NCI-H1048 (cell line): Measurements from ENCODE around the gene MEMO1.
"Not testable (repeated sequence)": the region's sequence is repeated elsewhere in the genome, so short reads cannot be mapped to it uniquely, and the experiment has no call there.

Experiments
- DNase-seq: peaks from one replicate; lab custom pipeline; 2025; lab: John Stamatoyannopoulos, UW

The MEMO1 gene

DNA sequence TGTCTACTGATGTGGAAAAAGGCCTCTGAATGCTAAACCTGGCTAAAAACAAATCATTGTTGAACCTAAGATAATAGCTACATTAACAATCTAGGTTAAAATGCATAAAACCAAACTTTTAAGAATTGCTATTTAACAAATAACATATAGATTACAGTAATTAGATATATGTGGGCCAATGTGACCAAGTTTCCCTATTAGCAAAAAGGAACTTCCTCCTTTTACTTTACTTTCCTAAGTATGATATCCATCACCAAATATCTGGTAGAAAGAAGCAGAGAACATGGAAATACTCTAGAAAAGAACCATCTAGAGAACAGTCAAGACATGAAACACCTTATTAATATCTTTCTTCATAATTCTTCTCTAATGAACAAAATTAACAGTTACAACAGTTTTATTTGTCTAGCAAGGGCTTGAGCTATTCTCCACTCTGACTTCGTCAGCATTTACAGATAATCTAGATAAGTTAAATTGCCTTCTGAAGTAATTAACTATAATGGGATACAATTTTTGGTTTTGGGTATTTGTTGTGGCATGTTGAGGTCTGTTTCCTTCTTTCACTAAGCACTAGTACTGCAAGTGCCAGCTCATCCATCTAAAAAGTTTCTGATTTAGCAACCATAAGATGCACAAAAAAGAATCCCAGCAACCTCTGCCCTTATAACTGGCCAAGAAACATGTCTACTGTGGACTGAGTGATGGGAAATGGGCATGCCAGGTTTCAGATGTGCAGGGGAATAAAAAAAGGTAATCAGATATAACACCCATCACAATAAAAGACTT, 53.3 kb downstream of the MEMO1 start:
- no peak for DNase-seq

DNA sequence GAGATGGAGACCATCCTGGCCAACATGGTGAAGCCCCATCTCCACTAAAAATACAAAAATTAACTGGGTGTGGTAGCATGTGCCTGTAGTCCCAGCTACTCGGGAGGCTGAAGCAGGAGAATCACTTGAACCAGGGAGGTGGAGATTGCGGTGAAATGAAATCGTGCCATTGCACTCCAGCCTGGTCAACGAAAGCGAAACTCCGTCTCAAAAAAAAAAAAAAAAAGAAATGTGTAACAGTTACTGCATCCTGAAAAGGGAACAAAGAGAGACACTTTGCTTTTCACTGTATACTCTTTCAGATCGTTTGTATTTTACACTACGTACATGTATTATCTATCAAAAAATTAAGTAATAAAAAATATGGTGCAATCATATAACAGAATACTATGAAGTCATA, 53.9 kb downstream of the MEMO1 start:
- not testable (repeated sequence) for DNase-seq

DNA sequence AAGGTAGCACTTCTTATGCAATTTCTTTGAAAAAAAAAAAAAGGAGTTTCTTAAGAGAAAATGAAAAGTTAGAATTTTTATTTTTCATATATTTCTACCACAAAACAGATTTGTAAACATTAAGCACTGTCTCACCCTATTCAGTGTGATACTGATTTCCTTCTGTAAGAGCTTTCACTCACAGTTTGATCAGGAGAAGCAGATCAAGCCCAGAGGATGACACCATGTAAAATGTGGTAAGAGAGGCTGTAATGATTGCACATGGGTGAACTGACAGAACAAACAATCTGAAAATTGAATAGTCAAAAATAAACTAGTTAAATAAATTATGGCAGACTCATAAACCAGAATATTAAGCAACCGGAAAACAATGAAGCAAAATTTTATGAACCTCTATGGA, 54.5 kb downstream of the MEMO1 start:
- no peak for DNase-seq

DNA sequence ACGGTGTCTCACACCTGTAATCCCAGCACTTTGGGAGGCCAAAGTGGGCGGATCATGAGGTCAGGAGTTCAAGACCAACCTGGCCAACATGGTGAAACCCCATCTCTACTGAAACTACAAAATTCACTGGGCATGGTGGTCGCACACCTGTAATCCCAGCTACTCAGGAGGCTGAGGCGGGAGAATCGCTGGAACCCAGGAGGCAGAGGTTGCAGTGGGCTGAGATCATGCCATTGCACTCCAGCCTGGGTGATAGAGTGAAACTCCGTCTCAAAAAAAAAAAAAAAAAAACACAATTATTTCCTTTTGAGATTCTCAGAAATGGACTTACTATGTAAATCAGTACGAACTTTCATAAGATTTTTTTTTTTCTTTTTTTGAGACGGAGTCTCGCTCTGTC, 57.7 kb downstream of the MEMO1 start:
- not testable (repeated sequence) for DNase-seq

DNA sequence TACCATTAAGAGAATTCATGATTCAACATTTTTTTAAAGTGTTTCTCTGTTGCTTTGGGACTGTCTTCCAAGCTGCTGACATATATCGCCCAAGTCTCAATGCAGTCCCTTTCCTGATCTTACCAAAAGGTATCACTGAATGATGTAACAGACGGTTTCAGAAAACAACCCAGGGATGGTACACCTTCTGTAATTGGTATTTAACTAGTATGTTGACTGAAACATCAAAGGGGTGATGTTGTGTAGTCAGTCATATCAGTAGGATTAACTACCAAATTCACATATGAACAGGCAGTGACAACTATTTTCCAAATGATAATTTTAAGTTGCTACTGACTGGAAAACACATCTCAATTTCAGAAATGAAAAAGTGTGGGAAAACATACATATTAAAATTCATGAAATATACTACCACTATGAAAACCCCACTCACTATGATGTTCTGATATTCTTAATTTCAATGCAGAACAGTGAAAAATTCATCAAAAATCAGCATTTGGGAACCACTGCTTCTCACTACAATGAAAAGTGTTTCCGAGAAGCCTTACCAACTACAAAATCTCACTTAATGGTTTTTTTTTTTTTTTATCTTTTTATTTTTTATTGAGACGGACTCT, 59.8 kb downstream of the MEMO1 start:
- no peak for DNase-seq

DNA sequence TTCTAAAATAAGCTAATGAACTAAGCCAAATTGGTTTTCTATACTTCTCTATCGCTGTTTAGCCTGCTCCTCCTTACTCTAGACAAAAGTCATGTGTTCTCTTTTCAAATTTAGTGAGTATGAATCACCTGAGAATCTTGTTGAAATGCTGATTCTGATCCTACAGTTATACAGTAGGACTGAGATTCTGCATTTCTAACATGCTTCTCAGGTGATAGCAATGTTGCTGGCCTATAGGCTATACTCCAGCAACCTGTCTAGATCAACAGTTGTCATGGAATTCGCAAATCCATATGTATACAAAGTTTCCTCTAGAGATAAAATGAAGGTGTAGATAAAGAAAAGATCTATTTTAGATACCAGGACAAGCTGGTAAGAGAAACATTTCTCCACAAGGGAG, 62.9 kb downstream of the MEMO1 start:
- no peak for DNase-seq

DNA sequence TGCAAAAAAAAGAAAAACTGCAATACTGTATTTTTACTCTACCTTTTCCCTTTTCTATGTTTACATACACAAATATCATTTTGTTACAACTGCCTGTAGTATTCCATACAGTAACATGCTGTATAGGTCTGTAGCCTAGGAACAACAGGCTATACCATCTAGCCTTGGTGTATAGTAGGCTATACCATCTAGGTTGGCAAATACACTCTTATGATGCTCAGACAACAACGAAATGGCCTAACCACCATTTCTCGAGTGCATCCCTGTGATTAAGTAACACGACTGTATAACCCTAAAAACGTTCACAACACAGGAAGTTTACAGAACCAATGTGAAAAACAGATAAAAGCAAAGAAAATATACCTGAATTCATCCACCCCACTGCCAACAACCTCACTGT, 64.0 kb downstream of the MEMO1 start:
- no peak for DNase-seq

DNA sequence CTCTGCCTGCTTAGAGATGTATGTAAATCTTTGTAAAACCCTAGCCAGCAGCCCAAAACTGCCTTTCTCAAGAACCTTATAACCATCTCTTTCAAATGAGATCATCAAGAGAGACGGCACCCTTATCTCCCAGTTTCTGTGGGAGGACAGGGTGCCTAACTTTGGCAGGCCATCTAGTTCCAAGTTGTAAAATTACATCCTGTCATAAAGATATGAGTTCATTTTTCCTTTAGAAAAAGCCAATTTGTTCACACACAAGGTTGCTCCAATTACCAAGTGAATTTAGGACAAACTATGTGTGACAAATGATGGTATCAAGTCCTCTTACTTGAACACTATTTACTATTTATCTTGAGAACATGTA, 65.3 kb downstream of the MEMO1 start:
- DNase-seq, result no peak

DNA sequence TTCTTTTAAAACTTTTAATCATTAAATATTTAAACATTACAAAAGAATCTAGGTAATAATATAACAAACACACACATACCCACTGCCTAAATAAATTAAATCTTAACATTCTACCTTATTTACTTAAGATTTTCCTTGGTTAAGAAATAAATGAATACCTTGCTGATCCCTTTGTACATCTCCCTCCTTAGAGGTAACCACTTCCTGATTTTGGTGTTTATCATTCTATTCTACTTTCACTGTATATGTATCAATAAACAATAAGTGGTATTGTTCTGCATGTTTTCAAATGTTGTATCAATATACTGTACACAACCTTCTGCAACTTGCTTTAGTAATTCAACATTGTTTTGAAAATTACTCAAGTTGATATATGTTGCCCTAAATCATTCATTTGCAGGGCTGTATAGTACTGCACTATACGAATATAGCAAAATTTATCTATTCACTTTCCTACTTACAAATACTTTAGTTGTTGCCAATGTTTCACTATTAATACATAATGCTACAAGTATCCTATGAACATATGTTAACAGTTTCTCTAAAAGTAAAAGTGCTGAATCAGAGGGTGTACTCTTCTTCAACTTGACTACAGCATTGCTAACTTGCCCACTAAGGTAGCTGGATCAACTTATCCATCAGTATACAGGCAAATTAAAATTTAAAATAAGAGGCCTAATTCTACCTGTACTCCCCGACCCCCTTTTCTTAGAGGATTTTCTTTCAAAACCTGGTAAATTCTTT, 65.8 kb downstream of the MEMO1 start:
- no peak for DNase-seq

DNA sequence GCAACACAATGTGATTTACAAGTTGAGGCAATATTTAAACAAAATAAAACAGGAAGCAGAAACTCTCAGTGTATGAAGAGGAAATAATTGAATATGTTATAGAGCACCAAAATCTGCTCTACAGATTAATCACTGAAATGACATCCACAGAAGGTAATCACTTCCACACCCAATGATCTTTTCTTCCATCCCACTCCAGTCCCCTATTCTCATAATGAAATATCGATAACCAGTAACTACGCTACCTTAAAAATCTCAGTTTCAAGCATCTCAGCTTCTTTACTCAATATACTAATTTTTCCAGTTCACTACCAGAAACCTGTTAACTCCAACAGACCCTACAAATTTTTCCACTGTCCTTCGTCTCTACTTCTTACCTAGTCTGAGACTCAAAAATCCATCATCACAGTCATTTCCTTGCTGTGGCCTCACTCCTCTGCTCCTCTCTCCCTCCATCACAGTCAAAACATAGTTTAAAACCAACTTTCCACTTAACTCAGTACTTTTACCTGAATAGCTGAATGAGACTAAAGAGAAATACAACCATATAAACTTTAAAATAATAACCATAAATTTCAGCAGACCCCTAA, 67.1 kb downstream of the MEMO1 start:
- no peak for DNase-seq

DNA sequence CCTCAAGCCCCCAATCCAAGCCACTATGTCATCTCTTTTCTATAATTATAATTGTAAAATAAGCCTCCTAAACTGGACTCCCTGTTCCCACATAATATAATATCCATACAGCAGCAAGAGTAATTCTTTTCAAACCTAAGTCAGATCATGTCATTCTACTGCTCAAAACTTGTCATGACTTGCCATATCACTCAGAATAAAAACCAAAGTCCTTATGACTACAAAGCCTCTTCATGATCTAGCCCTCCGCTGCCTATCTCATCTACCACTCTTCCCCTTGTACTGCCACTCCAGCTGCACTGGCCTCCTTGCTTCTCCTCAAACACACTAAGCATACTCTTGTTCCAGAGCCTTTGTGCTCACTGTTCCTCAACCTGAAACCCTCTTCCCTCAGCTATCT, 69.9 kb downstream of the MEMO1 start:
- DNase-seq, result no peak

DNA sequence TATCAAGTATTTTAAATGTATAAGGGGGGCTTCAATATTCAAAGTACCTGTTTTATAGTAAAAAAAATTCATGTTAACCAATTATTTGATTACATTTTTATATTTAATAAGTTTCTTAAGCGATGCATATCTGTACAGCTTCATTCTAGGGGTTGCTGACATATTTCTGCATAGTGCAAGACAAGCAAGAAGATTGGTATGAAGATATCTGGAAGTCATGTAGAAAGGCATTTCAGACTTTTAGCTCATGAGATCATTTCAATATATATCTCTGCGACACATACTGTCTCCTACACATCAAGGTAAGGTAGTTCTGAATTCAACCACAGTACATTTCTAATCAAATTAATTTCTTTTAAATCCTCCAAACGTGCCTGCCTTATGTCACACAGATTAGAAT, 73.1 kb downstream of the MEMO1 start:
- no peak for DNase-seq

DNA sequence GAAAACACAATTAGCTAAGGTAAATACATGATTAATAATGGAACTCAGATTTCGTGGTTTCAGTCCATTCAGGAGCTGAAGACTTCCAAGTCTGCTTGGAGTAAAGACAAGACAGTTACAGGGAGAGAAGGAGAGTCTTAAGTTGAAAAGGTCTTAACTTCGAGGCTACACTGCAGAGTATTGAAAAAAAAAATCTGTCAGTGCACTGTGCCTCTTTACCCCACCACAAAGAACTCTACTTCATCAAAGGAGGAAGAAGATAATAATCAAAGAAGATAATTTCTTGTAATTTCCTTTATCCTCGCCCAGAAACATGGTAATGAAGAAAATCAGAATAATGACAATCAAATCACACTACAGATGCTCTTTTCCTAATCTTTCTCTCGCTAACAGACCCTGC, 75.4 kb downstream of the MEMO1 start:
- DNase-seq, result no peak

DNA sequence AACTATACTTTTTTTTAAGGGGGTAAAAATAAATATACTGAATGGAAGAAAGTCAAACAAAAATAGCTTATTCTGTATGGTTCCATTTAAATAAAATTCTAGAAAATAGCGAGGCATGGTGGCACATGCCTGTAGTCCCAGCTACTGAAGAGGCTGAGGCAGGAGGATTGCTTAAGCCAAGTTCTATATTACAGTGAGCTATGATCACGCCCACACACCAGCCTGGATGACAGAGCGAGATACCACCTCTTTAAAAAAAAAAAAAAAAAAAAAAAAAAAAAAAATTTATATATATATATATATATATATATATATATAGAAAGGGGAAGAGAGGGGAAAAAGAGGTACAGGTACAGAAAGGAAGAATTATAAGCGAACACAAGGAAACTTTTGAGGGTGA, 77.7 kb downstream of the MEMO1 start:
- DNase-seq, result no peak

DNA sequence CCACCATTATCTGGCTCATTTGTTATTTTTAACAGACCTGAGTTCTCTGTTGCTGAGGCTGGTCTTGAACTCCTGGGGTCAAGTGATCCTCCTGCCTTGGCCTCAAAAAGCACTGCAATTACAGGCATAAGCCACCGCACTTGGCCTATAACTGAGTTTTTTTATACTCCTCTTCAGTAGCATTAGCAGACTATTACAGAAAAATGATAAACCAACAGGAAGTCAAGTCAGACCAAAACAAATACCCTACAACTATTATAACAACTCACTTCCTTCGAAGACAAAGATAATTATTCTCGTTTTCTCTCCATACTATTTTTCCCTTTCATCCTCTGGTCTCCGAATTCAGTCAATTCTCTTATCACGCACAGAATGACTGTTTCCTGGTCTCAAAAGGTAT, 78.2 kb downstream of the MEMO1 start:
- DNase-seq, result no peak

DNA sequence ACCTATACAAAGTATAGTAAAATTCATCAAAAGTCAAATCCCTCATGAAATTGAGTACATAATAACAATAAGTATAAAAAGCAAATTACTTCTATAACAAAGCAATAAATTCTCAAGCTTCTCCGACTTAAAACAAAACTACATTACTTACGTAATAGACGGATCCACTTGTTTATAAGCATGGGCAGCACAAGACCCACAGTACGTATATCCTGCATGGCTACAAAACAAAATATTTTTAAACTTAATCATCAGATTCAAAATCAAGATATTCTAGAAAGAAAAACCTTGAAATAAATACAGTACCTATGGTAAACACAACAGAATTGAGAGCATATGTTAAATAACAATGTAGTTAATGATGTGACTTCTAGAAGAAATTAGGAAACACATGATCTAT, 78.9 kb downstream of the MEMO1 start:
- no peak for DNase-seq

DNA sequence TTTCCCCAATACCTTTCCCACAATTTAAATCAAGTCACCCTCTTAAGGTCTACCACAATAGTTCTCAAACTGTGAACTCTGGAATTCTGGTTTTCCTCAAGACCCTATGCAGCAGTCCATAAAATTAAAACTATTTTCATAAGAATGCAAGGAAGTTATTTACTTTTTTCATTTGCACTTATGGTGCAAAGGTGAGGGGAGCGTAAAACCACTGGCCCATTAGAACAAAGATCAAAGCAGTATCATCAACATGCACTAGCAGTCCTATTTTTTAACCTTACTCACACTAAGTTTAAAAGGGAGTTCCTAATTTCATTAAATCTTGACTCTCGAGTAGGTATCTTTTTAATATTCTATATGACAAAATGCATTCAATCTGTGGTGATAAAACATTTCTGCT, 85.3 kb downstream of the MEMO1 start:
- no peak for DNase-seq

DNA sequence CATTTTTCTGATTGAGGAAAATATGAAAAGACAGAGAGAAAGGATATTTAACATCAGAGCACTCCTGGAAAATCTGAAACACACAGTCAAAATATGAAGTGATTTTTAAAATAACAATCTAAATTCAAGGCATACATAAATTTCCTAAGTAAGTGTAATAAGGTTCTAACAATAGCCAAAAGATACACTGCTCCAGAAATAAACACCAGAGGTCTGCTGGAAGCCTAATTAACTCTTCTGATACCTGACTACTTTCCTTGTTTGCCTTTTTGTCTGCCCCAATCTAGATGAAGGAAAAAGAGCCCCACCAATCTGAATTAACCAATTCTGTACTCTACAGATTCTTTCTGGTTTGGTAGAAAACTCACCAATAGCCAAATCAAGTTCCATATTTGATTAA, 87.1 kb downstream of the MEMO1 start:
- DNase-seq, result no peak

DNA sequence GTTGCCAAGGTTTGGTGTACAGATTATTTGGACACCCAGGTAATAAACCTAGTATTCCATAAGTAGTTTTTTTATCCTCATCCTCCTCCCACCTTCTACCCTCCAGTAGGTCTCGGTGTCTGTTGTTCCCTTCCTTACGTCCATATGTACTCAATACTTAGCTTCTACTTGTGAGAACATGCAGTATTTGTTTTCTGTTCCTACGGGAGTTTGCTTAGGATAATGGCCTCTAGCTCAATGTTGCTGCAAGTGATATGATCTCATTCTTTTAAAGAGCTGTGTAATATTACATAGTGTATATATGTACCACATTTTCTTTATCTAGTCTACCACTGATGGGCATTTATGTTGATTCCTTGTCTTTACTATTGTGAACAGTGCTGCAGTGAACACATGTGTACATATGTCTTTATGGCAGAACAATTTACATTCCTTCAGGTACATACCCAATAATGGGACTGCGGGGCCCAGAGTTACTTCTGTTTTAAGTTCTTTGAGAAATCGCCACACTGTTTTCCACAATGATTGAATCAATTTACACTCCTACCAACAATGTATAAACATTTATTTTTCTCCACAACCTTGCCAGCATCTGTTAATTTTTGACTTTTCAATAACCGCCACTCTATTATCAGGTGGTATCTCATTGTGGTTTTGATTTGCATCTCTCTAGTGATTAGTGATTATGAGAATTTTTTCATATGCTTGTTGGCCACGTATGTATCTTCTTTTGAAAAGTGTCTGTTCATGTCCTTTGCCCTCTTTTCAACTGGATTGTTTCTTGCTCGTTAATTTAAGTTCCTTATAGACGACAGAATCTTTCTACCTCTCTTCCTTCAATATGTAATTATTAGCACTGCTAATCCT, 88.0 kb downstream of the MEMO1 start:
- DNase-seq, result no peak

DNA sequence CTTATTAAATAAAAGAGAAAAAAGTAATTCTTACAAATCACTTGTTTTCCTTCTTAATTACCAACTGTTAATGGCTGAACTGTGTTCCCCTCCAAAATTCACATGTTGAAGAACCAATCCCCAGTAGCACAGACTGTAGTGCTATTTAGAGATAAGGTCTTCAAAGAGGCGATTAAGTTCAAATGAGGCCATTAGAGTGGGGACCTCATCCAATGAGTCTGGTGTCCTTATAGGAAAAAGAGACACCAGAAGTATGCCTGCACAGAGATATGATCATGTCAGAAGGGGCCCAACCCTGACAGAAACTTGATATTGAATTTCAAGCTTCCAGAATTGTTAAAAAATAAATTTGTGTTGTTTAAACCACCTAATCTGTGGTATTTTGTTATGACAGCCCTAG, 89.8 kb downstream of the MEMO1 start:
- DNase-seq, result no peak

DNA sequence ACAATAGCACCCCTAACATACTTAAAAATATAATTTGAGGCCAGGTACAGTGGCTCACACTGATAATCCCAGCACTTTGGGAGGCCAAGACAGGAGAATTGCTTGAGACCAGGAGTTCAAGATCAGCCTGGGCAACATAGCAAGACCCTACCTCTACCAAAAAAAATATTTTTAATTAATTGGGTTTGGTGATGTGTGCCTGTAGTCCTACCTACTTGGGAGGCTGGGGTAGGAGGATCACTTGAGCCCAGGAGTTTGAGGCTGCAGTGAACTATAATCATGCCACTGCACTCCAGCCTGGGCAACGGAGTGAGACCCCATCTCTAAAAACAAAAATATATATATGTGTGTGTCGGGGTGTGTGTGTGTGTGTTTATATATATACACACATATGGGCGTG, 91.3 kb downstream of the MEMO1 start:
- DNase-seq, result no peak

DNA sequence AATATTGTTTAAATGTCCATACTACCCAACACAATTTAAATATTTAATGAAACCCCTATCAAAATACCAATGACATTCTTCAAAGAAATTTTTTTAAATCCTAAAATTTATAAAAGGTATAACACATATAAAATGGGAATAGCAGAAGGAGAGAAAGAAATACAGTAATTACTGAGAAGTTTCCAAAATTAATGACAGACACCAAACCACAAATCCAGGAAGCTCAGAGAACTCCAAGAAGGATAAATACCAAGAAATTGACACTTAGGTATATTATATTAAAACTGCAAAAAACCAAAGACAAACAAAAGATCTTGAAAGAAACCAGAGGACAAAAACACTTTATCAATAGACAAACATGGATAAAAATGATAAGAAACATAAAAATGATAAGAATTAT, 101.1 kb downstream of the MEMO1 start:
- DNase-seq, result no peak
